ENCODE data around the gene GMEB1.

Gene GMEB1

DNA sequence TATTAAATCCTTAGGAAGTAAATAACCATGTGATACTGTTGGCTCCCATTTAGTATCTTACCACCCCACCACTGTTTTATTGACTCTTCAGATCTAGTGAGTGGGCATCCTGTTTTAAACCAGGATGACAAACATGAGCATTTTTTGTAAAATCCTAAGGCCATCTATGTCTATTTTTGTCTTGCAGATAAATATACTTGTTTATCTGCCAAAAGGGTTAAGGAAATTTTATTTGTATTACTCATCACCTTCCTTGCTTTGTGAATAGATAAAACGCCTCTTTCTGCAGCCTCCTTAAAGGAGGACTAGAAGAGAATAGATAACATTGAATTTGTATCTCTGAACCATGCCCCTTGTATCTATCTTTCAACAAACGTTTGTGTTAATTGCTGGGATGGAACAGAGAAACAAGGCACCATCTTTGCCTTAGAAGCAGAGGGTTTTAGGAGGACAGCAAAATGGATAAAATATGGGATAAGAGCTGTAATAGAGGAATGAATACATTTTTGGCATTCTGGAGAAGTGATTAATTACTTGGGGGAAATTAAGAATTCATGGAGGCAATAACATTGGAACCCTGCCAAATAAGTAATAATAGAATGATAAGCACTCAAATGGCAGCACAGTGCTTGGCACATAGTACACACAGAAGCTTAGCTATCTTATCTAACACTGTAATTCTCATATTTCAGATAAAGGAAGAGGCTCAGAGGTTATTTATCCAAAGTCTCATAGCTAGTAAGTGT lies 82.9 kb downstream of the GMEB1 start:
- no peak for DNase-seq

DNA sequence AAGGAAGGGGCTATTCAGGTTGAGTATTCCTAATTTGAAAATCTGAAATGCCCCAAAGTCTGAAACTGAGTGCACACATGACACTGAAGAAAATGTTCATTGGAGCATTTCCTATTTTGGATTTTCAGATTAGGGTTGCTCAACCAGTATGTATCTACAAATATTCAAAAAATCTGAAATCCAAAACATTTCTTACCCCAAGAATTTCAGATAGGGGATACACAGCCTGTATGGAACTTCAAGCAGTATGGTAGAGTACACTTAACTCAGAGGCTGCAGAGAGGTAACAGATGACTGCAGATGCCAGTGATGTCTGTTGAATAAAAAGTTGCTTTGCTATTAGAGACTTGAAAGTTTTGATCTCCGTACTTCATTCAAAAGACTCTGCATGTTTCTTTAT lies 87.1 kb downstream of the GMEB1 start:
- DNase-seq, result no peak

DNA sequence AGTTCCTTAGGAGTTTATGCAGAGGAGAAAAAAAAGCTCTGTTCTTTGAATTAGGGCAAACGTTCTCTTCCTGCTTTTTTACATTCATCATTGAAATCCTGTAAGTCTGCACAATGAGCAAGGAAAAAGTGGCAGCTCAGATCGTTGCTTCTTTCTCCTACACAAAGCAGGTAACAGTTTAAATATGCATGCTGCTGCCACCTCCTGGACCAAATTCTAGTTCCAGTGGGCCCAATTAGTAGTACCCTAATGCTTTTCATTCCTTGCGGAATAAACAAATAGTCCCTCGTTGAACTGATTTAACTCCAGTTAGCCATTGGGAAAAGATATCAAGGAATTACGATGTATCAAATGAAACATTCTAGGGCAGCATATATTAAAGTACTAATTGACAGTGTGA lies 88.3 kb downstream of the GMEB1 start:
- no peak for DNase-seq

DNA sequence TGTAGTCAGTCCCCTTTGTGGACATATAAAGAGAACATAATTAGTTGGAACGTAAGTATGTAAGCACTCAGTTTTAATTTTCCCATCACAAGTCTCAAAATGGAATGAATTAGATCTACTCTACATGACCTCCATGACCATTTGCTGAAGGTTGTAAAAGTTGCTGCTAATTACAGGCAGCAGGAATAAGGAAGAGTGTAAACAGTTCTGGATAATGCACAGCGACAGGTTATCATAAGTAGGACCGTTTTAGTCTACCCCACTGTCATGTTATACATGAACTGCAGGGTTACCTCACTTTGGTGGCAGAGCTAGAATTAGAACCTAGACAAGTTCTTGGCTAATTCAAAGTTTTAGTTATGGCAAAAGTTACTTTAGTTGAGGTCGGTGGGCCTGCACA lies 89.8 kb downstream of the GMEB1 start:
- no peak for DNase-seq

DNA sequence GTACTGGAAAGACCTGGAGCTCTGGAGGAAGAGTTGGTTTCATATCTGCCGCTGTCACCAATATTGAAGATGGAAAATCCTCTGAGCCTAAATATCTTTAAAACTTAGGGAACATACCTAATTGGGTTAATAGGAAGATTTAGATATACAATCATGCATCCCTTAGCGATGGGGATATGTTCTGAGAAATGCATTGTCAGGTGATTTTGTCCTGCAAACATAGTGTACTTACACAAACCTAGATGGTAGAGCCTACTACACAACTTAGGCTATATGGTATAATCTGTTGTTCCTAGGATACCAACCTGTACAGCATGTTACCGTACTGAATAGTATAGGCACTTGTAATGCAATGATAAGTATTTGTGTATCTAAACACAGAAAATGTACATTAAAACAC lies 90.7 kb downstream of the GMEB1 start:
- DNase-seq, result no peak

DNA sequence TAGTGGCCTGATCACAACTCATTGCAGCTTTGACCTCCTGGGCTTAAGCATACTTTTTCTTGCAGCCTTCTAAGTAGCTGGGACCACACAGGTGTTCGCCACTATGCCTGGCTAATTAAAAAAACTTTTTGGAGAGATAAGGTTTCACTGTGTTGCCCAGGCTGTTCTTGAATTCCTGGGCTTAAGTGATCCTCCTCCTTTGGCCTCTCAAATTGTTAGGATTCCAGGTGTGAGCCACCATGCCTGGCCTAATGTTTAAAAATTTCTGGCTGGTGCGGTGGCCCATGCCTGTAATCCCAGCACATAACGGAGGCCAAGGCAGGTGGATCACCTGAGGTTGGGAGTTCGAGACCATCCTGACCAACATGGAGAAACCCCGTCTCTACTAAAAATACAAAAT lies 92.6 kb downstream of the GMEB1 start:
- no peak for DNase-seq

DNA sequence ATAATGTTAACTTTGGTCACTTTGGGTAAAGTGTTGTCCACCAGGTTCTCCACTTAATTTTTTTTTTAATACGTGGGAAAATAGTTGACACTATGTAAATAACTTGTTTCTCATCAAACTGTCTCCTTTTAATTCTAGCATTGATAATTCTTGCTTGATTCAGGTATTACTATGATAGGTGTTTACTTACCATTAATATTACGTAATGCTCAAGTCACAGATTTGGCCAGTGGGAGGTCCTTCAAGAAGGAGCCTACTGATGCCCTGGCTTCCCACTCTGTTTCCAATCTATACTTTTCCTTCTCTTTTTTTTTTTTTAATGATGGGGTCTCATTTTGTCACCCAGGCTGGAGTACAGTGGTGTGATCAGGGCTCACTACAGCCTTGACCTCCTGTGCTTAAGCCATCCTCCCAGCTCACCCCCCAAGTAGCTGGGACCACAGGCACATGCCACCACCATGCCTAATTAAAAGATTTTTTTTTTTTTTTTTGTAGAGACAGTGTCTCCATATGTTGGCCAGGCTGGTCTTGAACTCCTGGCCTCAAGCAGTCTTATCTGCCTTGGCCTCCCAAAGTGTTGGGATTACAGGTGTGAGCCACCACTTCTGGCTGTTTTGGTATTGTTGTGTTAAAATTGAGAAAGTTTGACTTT lies 98.1 kb downstream of the GMEB1 start:
- DNase-seq, result no peak

Data from stimulated activated naive CD4-positive, alpha-beta T cell treated with Interleukin-2 at 50 U/mL for 16 hours (primary cell).